Caco-2 (cell line): Measurements from ENCODE around the gene TTC21B. TPM values are rescaled to one million over a fixed set of nuclear protein-coding genes. Genes with fewer than 3 reads are reported as not detected.

Source experiments
- BruUV-seq: library from RNA; stranded (reverse); fragments of 400-500 nt; replicated peaks from 2 replicates; lab custom pipeline; 2021; lab: Mats Ljungman, UMichigan
- CTCF ChIA-PET: fragments of 300-600 bp; sonication (Branson Sonifier 250); formaldehyde crosslinking; loops from one replicate; lab custom pipeline; 2022; ENCODE audit warnings: antibody characterized with exemption; lab: Charles Lee
- POLR2A ChIA-PET: fragments of 300-600 bp; sonication (Branson Sonifier 250); formaldehyde crosslinking; loops from one replicate; lab custom pipeline; 2022; ENCODE audit warnings: antibody characterized with exemption; lab: Charles Lee
- DNase-seq, 2 experiments: peaks; one replicate each; pipeline versions ENCODE4 v3.0.0 to v3.0.0-alpha.2; 2020 to 2022
- H3K27me3 ChIP-seq: replicated peaks from 2 replicates; pipeline ENCODE4 v1.6.0; 2011; ENCODE audit warnings: low read length; ENCODE audit not compliant: control insufficient read depth, insufficient read depth
- H3K36me3 ChIP-seq: 2 replicates; pipeline ENCODE4 v1.5.1; 2011; ENCODE audit warnings: low read length; ENCODE audit not compliant: control insufficient read depth, insufficient read depth
- H3K4me1 ChIP-seq: fragments of 250-450 bp; sonication (Bioruptor Pico); 2 replicates; pipeline ENCODE4 v1.5.1; 2020; ENCODE audit warnings: mild to moderate bottlenecking
- H3K4me3 ChIP-seq: 2 replicates; pipeline ENCODE4 v1.5.1; 2011; ENCODE audit warnings: low read depth, mild to moderate bottlenecking, control low read depth, low read length
- H3K9me3 ChIP-seq: fragments of 250-450 bp; sonication (Bioruptor Pico); 2 replicates; pipeline ENCODE4 v1.5.1; 2020; ENCODE audit warnings: mild to moderate bottlenecking, moderate library complexity
- H3K27ac Mint-ChIP-seq: one replicate; pipeline ENCODE4 v1.8.0; 2022; ENCODE audit warnings: mixed read lengths; ENCODE audit not compliant: unreplicated experiment
- H3K27me3 Mint-ChIP-seq: one replicate; pipeline ENCODE4 v1.8.0; 2022; ENCODE audit warnings: mixed read lengths; ENCODE audit not compliant: insufficient read depth, unreplicated experiment
- H3K36me3 Mint-ChIP-seq: one replicate; pipeline ENCODE4 v1.8.0; 2022; ENCODE audit warnings: mild to moderate bottlenecking, mixed read lengths; ENCODE audit not compliant: insufficient read depth, unreplicated experiment
- H3K4me1 Mint-ChIP-seq: one replicate; pipeline ENCODE4 v1.8.0; 2022; ENCODE audit warnings: low read depth, mixed read lengths; ENCODE audit not compliant: unreplicated experiment
- H3K4me3 Mint-ChIP-seq: one replicate; pipeline ENCODE4 v1.8.0; 2022; ENCODE audit warnings: mild to moderate bottlenecking, moderate library complexity, mixed read lengths; ENCODE audit not compliant: unreplicated experiment
- H3K9me3 Mint-ChIP-seq: one replicate; pipeline ENCODE4 v1.8.0; 2022; ENCODE audit warnings: mixed read lengths; ENCODE audit not compliant: unreplicated experiment
- CTCF ChIP-seq, 2 experiments: fragments of 200-600 bp in 1 of 2; IDR thresholded peaks; 1 replicate in 1 of 2; 2 replicates in 1 of 2; pipeline versions ENCODE4 v1.5.1 to v1.8.0; 2011 to 2022; ENCODE audit warnings: antibody characterized with exemption in 1 of 2, control low read depth in 1 of 2, inconsistent platforms in 1 of 2, low read depth in 1 of 2, low read length in 1 of 2, mild to moderate bottlenecking in 1 of 2, moderate library complexity in 1 of 2; ENCODE audit not compliant: insufficient read depth in 1 of 2, severe bottlenecking in 1 of 2, unreplicated experiment in 1 of 2
- intact Hi-C: fragments of 100-400 bp; cut with micrococcal nuclease; formaldehyde crosslinking; loops from one replicate; pipeline ENCODE4 v1.10.0; 2022; ENCODE audit not compliant: unreplicated experiment
- total RNA-seq: library from RNA; stranded (reverse); gene quantifications from 2 replicates; pipeline ENCODE4 v1.2.3, GENCODE V29; 2022

TTC21B gene
- total RNA-seq, 1 experiment from 2014 or later, result 14.2 TPM

GRCh38 chr2:165893556-165893955 lies 60.0 kb downstream of the TTC21B start:
- DNase-seq, result peak in 1 of 2 experiments; percentile 16
- no peaks in the 10 kb centered on the region for H3K27me3 Mint-ChIP-seq
- H3K36me3 Mint-ChIP-seq, result peaks cover 19% of the 10 kb centered on the region
- Histone ChIP-seq H3K9me3 (no peaks in the 10 kb centered on the region), H3K27me3 (no peaks in the 10 kb centered on the region), H3K36me3 (no peaks in the 10 kb centered on the region; the same call in 1 of the 2 replicates), H3K4me3 (no peak overlapping the region), H3K4me1 (peaks cover 9% of the 10 kb centered on the region; the same call in 1 of the 2 replicates)
- CTCF ChIA-PET, result no interaction called here
- H3K9me3 Mint-ChIP-seq, result no peaks in the 10 kb centered on the region
- peak overlapping the region; percentile 39 for H3K27ac Mint-ChIP-seq
- H3K4me3 Mint-ChIP-seq, result no peak overlapping the region
- TF ChIP-seq CTCF (IDR thresholded peaks at IDR 0.05; ENCODE audit: insufficient read depth in 1 of 2, low read depth in 1 of 2, low read length in 1 of 2, severe bottlenecking in 1 of 2, unreplicated experiment in 1 of 2), result no peak
- H3K4me1 Mint-ChIP-seq, result peaks cover 10% of the 10 kb centered on the region
- POLR2A ChIA-PET, result no interaction called here
- BruUV-seq, result no TSS peak
- intact Hi-C loops, result no loop called here

- peaks cover 9% of the 10 kb centered on the region; the same call in 1 of the 2 replicates for H3K4me1 ChIP-seq
- no peaks in the 10 kb centered on the region; the same call in 1 of the 2 replicates for H3K36me3 ChIP-seq
- no peak overlapping the region for H3K27ac Mint-ChIP-seq
These were observed 61.0 kb downstream of the TTC21B start for GRCh38 chr2:165892526-165892925.

GRCh38 chr2:165891943-165892342 lies 61.6 kb downstream of the TTC21B start:
- no peaks in the 10 kb centered on the region for H3K9me3 Mint-ChIP-seq
- ChIA-PET CTCF (no interaction called here), POLR2A (no interaction called here)
- BruUV-seq, result no TSS peak
- Histone ChIP-seq H3K9me3 (no peaks in the 10 kb centered on the region), H3K4me3 (no peak overlapping the region), H3K36me3 (no peaks in the 10 kb centered on the region; the same call in 1 of the 2 replicates), H3K4me1 (peaks cover 9% of the 10 kb centered on the region; the same call in 1 of the 2 replicates), H3K27me3 (no peaks in the 10 kb centered on the region)
- H3K27ac Mint-ChIP-seq, result no peak overlapping the region
- no peak for DNase-seq
- no peak overlapping the region for H3K4me3 Mint-ChIP-seq
- intact Hi-C loops, result no loop called here
- no peaks in the 10 kb centered on the region for H3K27me3 Mint-ChIP-seq
- H3K36me3 Mint-ChIP-seq, result peaks cover 6% of the 10 kb centered on the region
- no peak for TF ChIP-seq CTCF (IDR thresholded peaks at IDR 0.05; ENCODE audit: insufficient read depth in 1 of 2, low read depth in 1 of 2, low read length in 1 of 2, severe bottlenecking in 1 of 2, unreplicated experiment in 1 of 2)
- peaks cover 10% of the 10 kb centered on the region for H3K4me1 Mint-ChIP-seq

More at GRCh38 chr2:165892526-165892925, 61.0 kb downstream of the TTC21B start:
- no peak for DNase-seq
- no peaks in the 10 kb centered on the region for H3K27me3 Mint-ChIP-seq
- BruUV-seq, result no TSS peak
- no peaks in the 10 kb centered on the region for H3K9me3 ChIP-seq
- H3K36me3 Mint-ChIP-seq, result peaks cover 12% of the 10 kb centered on the region
- H3K4me3 ChIP-seq, result no peak overlapping the region
- ChIA-PET POLR2A (no interaction called here), CTCF (no interaction called here)
- intact Hi-C loops, result no loop called here
- TF ChIP-seq CTCF (IDR thresholded peaks at IDR 0.05; ENCODE audit: insufficient read depth in 1 of 2, low read depth in 1 of 2, low read length in 1 of 2, severe bottlenecking in 1 of 2, unreplicated experiment in 1 of 2), result no peak
- H3K9me3 Mint-ChIP-seq, result no peaks in the 10 kb centered on the region
- H3K4me3 Mint-ChIP-seq, result no peak overlapping the region
- H3K27me3 ChIP-seq, result no peaks in the 10 kb centered on the region
- H3K4me1 Mint-ChIP-seq, result peaks cover 10% of the 10 kb centered on the region
